Prostate gland (tissue), 2 donors: ENCODE results near the gene SLC29A4. TPM values are rescaled to one million over a fixed set of nuclear protein-coding genes. Genes with fewer than 3 reads are reported as not detected.
"Not testable (repeated sequence)": the region's sequence is repeated elsewhere in the genome, so short reads cannot be mapped to it uniquely, and the experiment has no call there.

Experiments used
- DNase-seq: peaks from one replicate; pipeline ENCODE4 v3.0.0-alpha.2; 2019; ENCODE audit warnings: low spot score
- H3K27ac ChIP-seq, 2 donors: fragments of 200-600 bp; sonication (generic); 2 replicates each; pipeline ENCODE4 v1.5.1; 2017 to 2019
- H3K27me3 ChIP-seq: fragments of 200-600 bp; sonication (generic); replicated peaks from 2 replicates; pipeline ENCODE4 v1.5.1; 2019; ENCODE audit not compliant: insufficient read depth
- H3K36me3 ChIP-seq, 2 donors: fragments of 200-600 bp; sonication (generic); 1 replicate in 1 of 2; 2 replicates in 1 of 2; pipeline versions ENCODE4 v1.5.1 to v1.8.1; 2017 to 2019
- H3K4me1 ChIP-seq: fragments of 200-600 bp; sonication (generic); replicated peaks from 2 replicates; pipeline ENCODE4 v1.5.1; 2019
- H3K4me3 ChIP-seq, 2 donors: fragments of 200-600 bp; sonication (generic); 2 replicates each; pipeline ENCODE4 v1.5.1; 2017 to 2019
- H3K9me3 ChIP-seq: fragments of 200-600 bp; sonication (generic); 2 replicates; pipeline ENCODE4 v1.5.1; 2017
- CTCF ChIP-seq, 4 experiments: fragments of 200-600 bp in 2 of 4; fragments of 450-650 bp in 2 of 4; sonication (generic) in 2 of 4; IDR thresholded peaks; 1 replicate in 3 of 4; 2 replicates in 1 of 4; pipeline ENCODE4 v1.5.1; 2016 to 2019; ENCODE audit warnings: antibody characterized with exemption in 4 of 4, mild to moderate bottlenecking in 2 of 4, moderate library complexity in 2 of 4
- POLR2A ChIP-seq: fragments of 450-650 bp; IDR thresholded peaks from one replicate; pipeline ENCODE4 v1.6.1; 2016; ENCODE audit warnings: antibody characterized with exemption, mild to moderate bottlenecking
- POLR2AphosphoS5 ChIP-seq: sonication (generic); formaldehyde crosslinking; IDR thresholded peaks from one replicate; pipeline ENCODE4 v1.6.1; 2017; ENCODE audit warnings: antibody characterized with exemption
- WGBS: methylation state at CpG from one replicate; pipeline ENCODE4 v1.1.5; 2018; 5-methylcytosine and 5-hydroxymethylcytosine counted together
- intact Hi-C: fragments of 100-400 bp; cut with DNase I; formaldehyde crosslinking; loops from one replicate; pipeline ENCODE4 v1.14.2; 2022
- total RNA-seq, 2 donors: library from RNA; depleted of rRNA; stranded (reverse); fragments of >200 nt; gene quantifications; one replicate each; pipeline ENCODE4 v1.1.0, GENCODE V29; 2016

Gene SLC29A4
- total RNA-seq, 2 donors from 2014 or later = 11.6 to 13.5 TPM

- H3K27me3 ChIP-seq = no peaks in the 10 kb centered on the region
- no peak for DNase-seq
- no peak overlapping the region for H3K4me3 ChIP-seq
- 64% methylated on average over 19 of the region's 19 CpGs for WGBS
- H3K27ac ChIP-seq = no peak overlapping the region
- TF ChIP-seq CTCF (IDR thresholded peaks at IDR 0.05) = no peak
- no peak for TF ChIP-seq POLR2AphosphoS5
- TF ChIP-seq POLR2A = no peak
- H3K4me1 ChIP-seq = no peaks in the 10 kb centered on the region
- intact Hi-C loops = no loop called here
- H3K9me3 ChIP-seq = no peaks in the 10 kb centered on the region
- no peaks in the 10 kb centered on the region for H3K36me3 ChIP-seq
Observed at GRCh38 chr7:5265320-5266190, 17.2 kb upstream of the SLC29A4 start.

DNA sequence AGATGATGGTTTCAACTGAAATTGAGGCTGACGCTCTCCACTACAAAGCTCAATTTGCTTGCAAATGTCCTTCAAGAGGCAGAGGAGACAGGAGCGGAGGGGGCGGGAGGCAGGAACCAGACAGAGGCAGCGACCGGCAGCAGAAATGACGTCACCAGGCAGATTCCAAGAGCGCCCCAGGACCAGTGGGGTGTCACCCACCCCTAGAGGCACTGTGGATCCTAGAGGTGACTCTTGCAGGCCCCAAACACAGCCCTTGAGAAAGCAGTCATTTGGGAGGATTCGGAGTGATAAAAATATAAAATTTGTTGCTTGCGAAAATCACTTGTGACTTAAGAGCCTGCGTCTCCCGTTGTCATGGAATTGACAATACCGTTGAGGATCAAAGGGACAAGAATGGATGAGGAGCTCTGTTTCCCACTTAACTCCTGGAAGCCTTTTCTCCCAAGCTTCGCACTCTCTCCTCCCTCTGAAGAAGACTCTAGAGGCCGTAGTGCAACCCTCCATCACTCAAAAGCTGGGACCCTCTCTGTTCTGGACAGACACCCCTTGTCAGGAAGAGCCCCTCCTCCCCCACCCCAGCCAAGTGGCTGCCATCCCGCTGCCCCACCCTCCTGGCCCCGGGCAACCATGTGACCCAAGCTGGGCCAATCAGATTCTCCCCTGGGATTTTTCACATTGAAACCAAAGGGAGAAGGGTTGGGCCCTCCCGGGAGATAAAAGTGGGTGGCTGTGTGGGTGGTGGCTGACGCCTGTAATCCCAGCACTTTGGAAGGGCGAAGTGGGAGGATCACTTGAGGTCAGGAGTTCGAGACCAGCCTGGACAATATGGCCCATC is 16.3 kb upstream of the SLC29A4 start:
- no peaks in the 10 kb centered on the region for H3K9me3 ChIP-seq
- no peaks in the 10 kb centered on the region for H3K36me3 ChIP-seq
- no peaks in the 10 kb centered on the region for H3K27me3 ChIP-seq
- no peaks in the 10 kb centered on the region for H3K4me1 ChIP-seq
- 69% methylated on average over 20 of the region's 20 CpGs for WGBS
- TF ChIP-seq CTCF (IDR thresholded peaks at IDR 0.05) (no peak), POLR2AphosphoS5 (no peak), POLR2A (no peak)
- H3K27ac ChIP-seq = no peak overlapping the region
- intact Hi-C loops = no loop called here
- DNase-seq = no peak
- no peak overlapping the region for H3K4me3 ChIP-seq

GRCh38 chr7:5267829-5268228 is 14.9 kb upstream of the SLC29A4 start:
- intact Hi-C loops, H3K9me3 ChIP-seq, H3K27me3 ChIP-seq, H3K4me1 ChIP-seq, DNase-seq, H3K4me3 ChIP-seq, H3K27ac ChIP-seq, H3K36me3 ChIP-seq: not testable (repeated sequence)
- 81% methylated on average over 8 of the region's 8 CpGs for WGBS

DNA sequence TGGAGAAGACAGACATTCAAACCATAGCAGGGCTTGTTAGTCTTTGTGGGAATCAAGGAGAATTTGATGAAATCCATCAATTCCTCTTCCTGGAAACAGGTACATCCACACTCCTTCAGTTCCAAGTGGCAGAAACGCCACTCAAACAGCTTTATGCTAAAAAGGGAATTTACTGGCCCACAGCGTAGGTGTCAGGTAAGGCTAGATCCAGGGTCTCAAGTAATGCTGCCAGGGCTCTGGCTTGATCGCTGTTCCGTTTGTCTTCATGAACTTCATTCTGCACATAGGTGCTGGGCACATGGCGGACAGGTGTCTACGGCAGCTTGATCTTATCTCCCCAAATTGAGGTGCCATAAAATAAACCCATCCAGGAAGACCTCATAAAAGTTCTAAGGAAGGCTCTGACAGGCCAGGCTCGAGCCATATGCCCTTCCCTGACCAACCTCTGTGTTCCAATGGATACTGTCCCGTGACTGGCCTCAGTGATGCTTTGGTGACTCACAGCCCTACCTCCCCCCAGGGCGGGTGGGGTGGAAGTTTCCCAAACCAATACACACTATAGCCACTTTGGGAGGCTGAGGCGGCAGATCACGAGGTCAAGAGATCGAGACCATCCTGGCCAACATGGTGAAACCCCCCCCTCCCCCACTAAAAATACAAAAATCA is 12.6 kb upstream of the SLC29A4 start:
- intact Hi-C loops = not testable (repeated sequence)

GRCh38 chr7:5270788-5271187 is 12.0 kb upstream of the SLC29A4 start:
- Histone ChIP-seq H3K27ac (no peak overlapping the region), H3K4me3 (no peak overlapping the region), H3K36me3 (no peaks in the 10 kb centered on the region), H3K4me1 (peaks cover 2% of the 10 kb centered on the region), H3K27me3 (no peaks in the 10 kb centered on the region), H3K9me3 (no peaks in the 10 kb centered on the region)
- TF ChIP-seq CTCF (IDR thresholded peaks at IDR 0.05) (no peak), POLR2A (no peak), POLR2AphosphoS5 (no peak)
- DNase-seq = no peak
- intact Hi-C loops = no loop called here
- WGBS = 33% methylated on average over 6 of the region's 6 CpGs

More for the DNA sequence above, 12.6 kb upstream of the SLC29A4 start:
- H3K9me3 ChIP-seq, H3K4me1 ChIP-seq, DNase-seq, H3K4me3 ChIP-seq, H3K27me3 ChIP-seq, H3K27ac ChIP-seq, H3K36me3 ChIP-seq: not testable (repeated sequence)
- WGBS = 57% methylated on average over 12 of the region's 12 CpGs
